Measurements from ENCODE around the gene ACR. TPM values are rescaled to one million over a fixed set of nuclear protein-coding genes. Genes with fewer than 3 reads are reported as not detected.

The ACR gene
- polyA plus RNA-seq, 1 donor: 0.45 TPM

DNA sequence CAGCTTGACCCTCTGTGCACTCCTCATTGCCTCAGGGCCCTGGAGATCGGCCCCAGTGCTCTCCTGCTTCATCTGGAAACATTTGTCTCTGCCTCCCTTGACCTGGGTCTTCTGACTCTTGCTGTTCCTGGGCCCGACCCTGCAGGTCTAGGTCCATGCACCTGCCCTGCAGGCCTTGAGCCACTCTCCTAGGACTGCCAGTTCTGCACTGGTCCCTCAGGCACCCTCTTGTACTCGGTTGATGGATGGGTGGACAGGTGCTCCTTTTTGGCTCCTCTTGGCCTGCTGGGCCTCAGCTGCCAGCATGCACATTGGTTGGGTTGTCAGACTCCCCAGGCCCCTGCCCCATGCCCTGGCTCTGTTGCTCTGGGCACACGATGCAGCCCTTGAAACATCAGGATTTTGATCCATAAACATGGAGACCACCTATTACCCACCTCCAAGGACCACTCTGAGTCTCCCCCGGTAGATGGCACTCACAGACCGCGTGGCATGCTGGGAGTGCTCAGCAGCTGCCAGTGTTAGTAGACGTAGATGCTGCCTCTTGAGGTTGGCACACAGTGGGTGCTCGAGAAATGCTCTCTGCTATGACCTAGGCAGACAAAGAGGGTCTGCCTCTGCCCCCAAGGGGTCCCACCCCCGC is 20.2 kb upstream of the ACR start:
- DNase-seq: no peak

DNA sequence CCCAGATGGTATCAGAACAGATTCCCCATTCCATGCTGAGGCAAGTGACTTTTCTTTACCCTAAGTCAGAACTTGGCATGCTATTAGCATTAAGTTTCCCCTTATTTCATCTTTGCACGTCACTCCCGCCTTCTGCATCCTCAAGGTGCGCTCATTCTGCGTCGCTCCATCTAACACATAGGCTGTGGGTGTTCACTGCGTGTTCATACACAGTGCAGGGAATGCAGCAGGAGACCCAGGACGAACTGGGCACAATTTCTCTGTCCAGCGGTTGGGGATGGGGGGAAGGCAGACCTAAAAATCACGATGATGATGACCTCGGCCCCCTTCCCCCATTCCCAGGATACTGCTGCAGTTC is 19.7 kb upstream of the ACR start:
- no peak for DNase-seq

DNA sequence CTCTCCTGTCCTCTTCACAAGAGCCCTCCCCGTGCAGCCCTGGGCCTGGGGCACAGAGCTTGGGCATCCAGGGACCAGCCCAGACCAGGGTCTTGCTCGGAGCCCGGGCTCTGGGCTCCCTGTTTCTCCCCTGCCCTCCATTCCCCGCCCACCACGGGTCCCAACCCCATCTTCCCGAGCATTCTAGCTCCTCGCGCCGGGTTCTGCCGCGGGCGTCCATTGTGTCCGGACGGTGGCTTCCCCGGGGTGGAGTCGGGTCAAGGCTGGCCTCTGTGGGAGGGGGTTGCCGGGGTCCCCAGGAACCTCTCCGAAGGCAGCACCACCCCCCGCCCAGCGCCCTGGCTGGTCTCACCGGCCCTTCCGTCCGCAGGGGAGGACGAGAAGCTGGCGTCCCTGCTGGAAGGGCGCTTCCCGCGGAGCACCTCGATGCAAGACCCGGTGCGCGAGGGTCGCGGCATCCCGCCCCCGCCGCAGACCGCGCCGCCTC is 18.1 kb upstream of the ACR start:
- DNase-seq: no peak

DNA sequence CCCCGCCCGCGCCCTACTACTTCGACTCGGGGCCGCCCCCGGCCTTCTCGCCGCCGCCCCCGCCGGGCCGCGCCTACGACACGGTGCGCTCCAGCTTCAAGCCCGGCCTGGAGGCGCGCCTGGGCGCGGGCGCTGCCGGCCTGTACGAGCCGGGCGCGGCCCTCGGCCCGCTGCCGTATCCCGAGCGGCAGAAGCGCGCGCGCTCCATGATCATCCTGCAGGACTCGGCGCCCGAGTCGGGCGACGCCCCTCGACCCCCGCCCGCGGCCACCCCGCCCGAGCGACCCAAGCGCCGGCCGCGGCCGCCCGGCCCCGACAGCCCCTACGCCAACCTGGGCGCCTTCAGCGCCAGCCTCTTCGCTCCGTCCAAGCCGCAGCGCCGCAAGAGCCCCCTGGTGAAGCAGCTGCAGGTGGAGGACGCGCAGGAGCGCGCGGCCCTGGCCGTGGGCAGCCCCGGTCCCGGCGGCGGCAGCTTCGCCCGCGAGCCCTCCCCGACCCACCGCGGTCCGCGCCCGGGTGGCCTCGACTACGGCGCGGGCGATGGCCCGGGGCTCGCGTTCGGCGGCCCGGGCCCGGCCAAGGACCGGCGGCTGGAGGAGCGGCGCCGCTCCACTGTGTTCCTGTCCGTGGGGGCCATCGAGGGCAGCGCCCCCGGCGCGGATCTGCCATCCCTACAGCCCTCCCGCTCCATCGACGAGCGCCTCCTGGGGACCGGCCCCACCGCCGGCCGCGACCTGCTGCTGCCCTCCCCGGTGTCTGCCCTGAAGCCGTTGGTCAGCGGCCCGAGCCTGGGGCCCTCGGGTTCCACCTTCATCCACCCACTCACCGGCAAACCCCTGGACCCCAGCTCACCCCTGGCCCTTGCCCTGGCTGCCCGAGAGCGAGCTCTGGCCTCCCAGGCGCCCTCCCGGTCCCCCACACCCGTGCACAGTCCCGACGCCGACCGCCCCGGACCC is 17.4 kb upstream of the ACR start:
- DNase-seq: no peak

DNA sequence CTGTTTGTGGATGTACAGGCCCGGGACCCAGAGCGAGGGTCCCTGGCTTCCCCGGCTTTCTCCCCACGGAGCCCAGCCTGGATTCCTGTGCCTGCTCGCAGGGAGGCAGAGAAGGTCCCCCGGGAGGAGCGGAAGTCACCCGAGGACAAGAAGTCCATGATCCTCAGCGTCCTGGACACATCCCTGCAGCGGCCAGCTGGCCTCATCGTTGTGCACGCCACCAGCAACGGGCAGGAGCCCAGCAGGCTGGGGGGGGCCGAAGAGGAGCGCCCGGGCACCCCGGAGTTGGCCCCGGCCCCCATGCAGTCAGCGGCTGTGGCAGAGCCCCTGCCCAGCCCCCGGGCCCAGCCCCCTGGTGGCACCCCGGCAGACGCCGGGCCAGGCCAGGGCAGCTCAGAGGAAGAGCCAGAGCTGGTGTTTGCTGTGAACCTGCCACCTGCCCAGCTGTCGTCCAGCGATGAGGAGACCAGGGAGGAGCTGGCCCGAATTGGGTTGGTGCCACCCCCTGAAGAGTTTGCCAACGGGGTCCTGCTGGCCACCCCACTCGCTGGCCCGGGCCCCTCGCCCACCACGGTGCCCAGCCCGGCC is 16.7 kb upstream of the ACR start:
- no peak for DNase-seq

DNA sequence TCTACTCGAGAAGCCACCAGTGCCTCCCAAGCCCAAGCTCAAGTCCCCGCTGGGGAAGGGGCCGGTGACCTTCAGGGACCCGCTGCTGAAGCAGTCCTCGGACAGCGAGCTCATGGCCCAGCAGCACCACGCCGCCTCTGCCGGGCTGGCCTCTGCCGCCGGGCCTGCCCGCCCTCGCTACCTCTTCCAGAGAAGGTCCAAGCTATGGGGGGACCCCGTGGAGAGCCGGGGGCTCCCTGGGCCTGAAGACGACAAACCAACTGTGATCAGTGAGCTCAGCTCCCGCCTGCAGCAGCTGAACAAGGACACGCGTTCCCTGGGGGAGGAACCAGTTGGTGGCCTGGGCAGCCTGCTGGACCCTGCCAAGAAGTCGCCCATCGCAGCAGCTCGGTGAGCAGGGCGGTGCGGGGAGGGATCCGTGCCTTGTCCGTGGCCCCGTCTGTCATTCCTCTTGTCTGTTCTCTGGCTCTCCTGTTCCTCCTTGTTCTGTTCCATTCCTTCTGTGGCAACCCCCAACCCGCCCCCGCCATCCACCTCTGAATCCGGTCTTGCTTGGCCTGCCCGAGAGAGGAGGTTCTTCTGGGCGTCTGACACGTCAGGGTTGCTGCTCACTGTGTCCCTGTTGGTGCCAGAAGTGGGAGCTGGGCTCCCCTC is 15.8 kb upstream of the ACR start:
- no peak for DNase-seq

DNA sequence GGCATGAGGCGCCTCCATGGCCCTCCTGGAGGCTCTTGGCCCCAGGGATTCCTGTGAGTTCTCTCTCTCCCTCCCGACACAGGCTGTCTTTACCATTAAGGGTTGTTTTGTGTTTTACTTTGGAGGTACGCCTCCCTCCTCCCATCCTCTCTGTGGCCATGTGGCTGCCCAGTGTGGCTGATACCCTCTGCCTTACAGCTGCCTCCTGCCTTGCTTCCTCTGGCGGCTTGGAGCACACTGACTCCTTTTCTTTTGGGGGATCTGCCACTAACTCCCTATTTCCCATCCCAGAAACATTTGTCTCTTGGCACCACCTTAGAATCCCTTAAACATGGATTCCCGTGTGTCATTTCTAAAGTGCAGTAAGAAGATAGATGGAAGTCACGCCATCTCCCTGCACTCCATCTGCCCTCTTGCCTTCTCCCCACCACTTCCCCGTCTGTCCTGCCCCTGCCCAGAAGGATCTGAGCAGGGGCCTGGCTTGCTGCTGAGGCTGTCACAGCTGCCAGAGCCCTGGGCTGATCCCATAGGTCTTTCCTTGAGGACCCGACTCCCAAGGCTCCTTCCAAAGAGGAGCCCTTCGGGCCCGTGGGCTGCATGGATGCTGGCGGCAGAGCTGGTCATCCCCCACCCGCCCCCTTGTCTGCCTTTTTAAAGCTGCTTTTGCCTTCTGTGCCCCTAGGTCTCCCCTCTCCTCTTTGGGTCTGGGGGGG is 15.1 kb upstream of the ACR start:
- no peak for DNase-seq

DNA sequence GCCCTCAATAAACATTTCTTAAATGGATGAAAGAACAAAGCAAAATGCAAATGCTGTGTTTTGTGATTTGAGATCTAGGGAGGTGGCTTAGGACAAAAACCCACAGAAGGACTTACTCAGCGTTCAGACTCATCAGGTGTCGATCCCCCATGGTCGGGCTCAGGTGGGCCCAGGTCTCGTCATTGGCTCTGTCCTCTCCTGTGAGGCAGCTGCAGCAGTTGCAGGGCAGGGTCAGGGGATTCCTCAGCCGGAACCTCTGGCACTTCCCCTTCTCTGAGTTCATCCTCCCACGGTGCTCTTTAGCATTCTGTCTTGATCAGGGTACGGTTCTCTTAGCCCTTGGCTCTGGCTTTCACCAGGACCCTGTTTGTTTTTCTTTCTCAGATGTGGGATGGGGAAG is 14.0 kb upstream of the ACR start:
- no peak for DNase-seq

DNA sequence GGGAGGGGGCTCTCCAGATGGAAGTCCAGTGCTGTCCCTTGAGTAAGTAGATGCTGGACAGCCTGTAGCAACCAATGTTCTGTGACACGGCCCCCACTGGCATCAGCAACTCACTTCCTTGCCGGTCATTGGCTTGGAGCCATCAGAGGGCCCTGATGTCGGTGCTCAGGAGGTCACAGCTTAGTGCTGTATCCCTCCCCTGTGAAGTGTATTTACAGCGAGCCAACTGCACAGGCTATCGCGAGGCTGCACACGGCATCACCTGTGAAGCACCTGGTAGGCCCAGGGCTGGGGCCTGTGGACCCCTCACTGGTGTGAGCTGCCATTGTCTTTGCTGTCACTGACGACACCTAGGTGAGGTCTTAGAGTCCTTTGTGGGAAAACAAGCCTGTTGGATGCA is 13.4 kb upstream of the ACR start:
- no peak for DNase-seq

DNA sequence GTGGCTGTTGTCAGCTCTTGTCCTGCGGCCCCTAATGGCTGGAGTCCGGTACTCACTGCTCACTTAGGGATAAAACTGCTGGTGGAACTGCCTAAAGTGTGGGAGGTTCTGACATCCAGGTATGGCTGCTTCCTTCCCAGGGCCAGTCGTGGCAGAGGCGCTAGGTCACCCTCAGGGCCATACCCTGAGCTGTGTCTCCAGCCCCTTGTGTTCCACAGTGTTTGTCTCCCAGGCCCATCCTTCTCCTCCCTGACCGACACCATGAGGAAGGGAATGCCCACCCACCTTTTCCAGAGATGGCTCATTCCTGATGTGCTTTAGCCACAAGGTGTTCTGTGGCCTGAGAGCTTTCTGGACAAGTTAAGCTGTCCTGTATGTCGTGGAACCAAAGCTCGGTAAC is 12.4 kb upstream of the ACR start:
- DNase-seq: no peak

DNA sequence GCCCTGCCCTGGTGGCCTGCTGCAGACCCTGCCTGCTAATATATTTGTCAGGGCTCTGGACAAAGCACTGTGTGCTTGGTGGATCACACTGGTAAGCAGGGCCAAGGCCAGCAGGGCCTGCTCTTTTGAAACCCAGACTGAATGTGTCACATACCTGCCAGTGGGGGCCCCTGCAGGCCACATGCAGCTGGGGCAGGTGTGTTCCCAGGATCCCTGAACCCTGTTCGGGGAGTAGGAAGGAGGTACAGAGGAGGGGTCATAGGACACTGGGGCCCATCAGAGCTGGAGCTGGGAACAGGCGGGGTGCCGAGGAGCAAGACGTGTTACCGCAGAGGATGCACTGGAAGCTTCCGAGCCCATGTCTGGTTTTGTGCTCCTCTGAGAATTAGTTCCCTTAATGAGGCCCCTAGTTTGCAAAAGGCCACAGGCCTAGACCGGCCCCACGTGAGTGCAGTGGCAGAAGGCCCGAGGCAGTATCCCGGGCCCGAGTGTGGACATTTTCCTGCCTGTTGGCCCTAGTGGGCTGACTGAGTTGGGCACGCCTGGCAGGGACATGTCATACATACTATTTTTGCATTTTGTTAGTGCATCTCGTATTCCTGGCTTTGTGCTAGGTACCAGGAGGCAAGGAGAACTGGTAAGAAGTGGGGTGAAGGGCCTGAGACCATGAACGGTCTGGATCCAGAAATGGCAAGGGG is 11.2 kb upstream of the ACR start:
- DNase-seq: no peak

DNA sequence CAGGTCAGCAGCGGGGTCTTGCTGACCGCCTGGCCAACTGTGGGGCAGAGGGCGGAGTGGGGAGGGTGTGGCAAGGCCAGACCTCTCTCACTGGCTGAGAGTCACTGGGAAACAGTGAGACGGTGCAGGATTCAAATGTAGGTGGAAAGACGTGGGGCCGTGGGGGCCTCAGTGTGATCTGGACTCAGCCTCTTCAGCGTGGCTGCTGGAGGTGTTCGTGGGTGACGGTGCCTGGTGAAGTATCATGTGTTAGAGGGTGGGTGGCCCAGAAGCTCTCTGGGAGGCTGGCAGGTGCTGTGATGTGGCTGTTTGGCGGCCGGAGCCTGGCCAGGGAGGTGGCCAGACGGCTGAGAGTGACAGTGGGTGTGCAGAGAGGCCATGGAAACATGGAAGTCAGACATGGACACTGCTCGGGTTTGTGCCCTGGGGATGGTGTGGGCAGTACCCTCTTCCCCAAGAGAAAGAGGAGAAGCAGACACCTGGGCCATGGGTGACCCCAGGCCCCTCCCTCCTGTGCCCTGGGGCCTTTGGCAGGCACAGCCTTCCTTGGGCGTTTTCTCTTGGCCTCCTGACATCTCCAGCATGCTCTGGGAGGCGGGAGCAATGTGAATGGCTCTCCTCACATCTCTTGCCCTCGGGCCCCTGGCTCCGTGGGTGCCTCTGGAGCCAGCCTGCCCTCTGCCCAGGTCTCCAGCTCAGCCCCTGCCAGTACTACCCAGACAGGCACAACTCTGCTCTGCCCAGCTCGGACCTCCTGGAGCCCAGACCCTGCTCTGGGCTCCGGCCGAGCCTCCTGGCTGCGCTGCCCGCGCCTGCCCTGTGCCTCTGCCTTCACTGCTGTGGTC is 10.1 kb upstream of the ACR start:
- no peak for DNase-seq

DNA sequence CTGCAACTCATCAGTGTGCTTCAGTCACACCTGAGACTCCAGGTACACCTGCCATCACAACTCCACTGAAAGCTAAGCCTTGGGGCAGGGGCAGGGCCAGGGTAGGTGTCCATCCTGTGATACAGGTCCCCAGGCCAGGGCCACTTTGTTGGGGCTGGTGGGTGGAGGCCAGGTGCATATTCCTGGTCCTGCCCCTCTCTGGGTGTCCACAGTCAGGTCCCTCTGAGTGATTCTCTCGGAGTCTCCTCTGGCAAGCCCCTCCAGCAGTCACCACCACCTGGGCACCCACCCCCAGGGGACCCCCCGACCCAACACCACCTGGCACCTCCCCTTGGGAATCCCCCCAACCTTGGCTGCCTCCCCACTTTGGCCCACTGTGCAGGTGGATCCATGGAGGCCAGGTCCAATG is 9.5 kb upstream of the ACR start:
- no peak for DNase-seq

DNA sequence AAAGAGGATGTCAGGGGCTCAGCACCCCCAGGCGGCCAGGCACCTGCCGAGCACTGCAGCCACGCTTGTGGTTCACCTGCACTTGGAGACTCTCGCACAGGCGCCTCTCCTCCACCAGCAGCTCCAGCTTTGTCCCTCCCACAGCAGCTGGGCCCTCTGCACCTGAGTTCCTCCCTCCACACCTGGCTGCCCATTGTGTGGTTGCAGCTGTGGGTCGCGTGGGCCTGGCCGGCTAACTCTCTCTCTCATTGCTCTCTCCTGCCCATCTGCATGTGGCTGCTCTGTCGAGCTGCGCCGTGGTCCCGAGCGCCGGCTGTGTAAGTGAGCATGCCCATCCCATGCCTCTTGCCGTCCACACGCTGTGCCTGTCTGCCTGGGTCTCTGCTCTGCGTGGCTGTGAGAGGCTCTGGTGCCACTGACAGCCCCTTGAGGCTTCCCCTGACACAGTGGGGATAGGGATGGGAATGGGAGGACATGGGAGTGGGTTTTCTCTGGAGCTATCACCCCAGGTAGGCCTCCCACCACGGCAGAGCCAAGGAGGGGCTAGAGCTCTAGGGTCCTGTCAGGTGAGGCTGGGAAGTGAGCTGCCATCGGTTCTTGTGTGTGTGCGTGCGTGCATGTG is 8.5 kb upstream of the ACR start:
- DNase-seq: no peak

DNA sequence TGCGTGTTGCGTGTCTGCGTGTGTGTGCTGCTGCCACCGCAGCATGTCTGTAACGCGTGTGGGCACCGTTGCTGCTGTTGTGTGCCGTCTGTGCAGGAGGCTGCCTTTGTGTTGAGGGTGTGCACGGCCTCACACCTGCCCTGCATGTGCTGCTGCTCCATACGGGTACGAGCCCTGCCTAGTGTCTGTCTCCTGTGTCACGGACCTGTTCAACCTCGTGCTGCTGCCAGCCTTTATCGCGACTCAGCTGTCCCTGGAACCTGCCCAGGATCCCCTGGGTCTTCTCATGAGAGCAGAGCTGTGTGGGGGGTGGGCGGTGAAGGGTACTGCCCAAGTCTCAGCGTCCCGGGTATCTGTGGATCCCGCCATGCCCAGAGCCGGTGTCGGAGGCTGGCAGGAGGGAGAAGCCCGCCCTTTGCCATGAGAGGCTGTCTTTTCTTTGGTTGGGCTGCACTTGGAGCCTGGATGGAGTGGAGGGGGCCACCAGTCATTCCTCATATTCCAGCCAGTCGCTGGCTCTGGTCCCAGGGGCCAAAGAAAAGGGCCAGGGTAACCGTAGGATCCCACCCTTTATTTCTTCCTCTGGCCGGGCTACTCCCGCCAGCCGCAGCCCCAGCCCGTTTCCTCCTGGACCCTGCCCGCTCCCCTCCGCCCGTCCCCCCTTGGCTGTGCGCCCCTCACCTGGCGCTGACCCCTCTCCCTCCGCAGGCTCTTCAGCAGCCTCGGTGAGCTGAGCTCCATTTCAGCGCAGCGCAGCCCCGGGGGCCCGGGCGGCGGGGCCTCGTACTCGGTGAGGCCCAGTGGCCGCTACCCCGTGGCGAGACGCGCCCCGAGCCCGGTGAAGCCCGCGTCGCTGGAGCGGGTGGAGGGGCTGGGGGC is 7.8 kb upstream of the ACR start:
- DNase-seq: no peak

DNA sequence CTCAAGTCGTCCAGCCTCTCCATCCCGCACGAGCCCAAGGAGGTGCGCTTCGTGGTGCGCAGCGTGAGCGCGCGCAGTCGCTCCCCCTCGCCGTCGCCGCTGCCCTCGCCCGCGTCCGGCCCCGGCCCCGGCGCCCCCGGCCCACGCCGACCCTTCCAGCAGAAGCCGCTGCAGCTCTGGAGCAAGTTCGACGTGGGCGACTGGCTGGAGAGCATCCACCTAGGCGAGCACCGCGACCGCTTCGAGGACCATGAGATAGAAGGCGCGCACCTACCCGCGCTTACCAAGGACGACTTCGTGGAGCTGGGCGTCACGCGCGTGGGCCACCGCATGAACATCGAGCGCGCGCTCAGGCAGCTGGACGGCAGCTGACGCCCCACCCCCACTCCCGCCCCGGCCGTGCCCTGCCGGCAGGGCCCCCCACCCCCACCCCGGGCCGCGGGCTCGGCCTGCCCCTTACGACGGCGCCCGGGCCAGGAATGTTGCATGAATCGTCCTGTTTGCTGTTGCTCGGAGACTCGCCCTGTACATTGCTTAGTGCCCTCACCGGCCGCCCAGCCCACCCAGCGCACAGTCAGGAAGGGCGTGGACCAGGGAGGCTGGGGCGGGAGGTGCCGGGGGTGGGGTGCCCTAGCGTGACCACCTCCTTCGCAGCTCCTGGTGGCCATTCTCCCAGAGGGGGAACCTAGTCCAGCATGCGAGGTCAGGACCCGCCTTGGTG is 6.9 kb upstream of the ACR start:
- DNase-seq: no peak

DNA sequence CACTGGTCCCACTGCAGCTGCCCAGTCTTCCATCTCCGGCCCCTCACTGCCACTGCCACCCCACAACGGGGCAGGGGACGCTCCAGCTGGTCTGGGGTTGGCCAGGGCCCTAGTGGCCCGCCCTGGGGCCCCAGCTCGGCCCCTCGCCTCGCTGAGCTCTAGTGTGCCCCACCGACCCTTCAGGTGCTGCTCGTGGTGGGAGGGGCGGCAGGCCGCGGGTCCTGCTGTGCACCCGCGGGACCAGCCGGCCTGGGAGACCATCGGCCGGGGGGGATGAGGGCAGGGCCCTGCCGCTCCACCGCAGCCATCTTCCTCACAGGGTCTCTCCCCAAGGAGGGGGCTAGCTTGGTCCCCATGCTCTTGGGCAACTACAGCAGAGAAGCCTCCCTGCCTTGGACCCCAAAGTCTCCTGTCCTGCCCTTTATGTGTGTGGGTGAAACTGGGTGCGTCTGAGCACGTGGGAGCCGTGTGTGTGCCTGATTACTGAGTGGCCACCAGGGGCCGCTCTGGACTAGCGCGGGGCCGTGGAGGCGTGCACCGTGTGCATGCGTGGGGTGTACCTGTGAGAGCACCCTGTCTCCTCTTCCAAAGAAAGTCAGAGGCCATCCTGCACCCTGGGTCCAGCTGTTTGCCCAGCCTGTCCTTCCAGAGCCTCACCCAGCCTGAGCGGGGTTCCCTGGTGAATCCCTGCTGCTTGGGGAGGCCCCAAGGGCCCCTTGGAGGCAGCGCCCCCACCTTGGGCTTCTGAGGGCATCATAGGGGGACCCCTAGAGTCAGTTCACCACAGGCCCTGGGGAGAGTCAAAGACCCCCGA is 6.0 kb upstream of the ACR start:
- DNase-seq: no peak

DNA sequence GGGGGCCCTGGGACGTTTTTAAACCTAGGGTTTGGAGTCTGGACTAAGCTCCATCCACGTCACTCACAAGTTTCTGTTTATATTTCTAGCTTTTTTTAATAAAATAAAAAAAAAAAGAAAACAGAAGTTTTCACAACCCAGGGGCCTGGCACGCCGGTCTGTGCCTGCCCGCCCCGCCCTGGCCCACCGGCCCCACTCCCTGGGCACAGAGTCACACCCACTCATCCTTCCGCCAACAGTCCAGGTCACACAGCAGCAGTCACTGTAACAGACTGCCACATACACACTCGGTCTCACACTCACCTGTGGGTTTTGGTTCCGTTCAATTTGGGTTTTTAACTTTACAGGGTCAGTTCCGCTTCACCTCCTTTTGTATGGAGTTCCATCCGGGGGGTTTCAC is 5.3 kb upstream of the ACR start:
- DNase-seq: no peak
